Renal pelvis (tissue), 4 donors: ENCODE results near the gene MAP1LC3B2. TPM values are rescaled to one million over a fixed set of nuclear protein-coding genes. Genes with fewer than 3 reads are reported as not detected.

Experiments used
- DNase-seq: peaks from one replicate; pipeline ENCODE4 v3.0.0-alpha.2; 2013
- polyA plus RNA-seq, 3 donors: library from polyadenylated mRNA; unstranded; fragments of 120-200 nt; gene quantifications; one replicate each; pipeline ENCODE4 v1.2.1, GENCODE V29; 2013; ENCODE audit not compliant: insufficient read length in 3 of 3

Gene MAP1LC3B2
- polyA plus RNA-seq, 3 donors = 8.1 to 11.8 (median 11.5) TPM

DNA sequence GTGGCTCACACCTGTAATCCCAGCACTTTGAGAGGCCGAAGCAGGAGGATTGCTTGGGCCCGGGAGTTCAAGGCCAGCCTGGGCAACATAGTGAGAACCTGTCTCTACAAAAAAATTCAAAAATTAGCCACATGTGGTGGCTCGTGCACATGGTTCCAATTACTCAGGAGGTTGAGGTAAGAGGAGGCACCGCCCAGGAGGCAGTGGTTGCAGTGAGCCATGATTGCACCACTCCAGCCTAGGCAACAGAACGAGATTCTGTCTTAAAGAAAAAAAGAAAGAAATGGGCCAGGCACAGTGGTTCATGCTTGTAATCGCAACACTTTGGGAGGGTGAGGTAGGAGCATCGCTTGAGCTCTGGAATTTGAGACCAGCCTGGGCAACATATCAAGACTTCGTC lies 33.5 kb downstream of the MAP1LC3B2 start:
- DNase-seq = no peak

DNA sequence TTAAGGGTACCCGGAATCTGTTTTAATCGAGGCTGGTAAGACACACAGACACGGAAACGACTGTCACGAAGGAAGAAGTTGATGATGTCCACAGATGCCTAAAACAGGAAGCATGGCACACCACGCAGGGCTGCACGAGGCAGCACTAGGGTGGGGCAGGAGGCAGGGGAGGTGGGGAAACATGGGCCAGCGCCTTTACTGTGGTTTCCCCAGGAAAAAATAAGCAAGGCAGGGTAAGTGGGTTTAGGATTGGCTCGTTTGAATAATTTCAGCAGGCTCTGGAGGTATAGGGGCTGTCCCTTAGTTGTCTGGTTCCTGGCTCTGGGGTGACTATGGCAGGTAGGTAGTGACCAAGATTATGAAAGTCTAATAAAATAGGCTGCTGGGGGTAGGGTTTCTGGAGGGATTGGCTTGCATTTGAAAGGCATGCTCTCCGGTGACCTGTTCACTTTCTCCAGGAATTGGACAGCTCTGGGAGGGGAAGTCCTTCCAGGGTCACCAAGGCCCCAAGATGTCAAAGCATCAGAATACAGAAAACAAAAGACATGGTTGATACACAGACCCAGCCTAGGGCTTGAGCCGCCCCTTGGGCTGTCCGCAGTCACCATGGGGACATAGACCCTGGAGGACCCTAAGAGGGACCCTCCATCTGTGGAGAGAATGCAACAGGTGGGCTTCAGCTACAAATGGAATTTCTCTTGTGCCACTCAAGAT lies 35.3 kb downstream of the MAP1LC3B2 start:
- no peak for DNase-seq

DNA sequence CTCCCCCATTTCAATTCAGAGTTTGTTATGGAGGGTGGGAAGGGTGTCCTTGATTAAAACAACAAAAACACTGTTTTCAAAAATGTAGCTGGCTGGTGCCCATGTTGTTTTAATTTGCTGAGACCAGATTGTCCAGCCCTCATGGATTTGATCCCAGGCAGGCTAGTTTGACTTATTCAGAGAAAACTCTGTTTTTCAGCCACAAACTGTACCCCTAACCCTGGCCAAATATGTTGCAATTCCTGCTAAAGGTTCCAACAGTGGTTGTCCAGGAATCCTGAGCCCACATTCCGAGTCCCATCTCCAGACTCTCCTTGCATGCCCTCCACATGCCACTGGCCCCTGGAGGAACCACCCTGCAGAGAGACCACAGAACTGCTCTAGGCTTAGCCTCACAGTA lies 36.0 kb downstream of the MAP1LC3B2 start:
- no peak for DNase-seq

DNA sequence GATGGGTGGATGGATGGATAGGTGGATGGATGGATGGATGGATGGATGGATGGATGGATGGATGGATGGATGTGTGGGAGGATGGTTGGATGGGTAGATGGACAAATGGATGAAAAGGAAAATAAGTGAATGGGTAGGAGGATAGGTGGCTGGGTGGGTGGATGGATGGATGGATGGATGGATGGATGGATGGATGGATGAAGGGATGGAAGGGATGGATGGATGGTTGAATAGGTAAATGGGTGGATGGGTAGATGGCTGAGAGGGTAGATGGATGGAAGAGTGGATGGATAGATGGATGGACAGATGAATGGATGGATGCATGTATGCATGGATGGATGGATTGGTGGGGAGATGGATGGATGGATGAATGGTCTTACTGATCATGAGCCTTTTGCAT lies 36.5 kb downstream of the MAP1LC3B2 start:
- no peak for DNase-seq

DNA sequence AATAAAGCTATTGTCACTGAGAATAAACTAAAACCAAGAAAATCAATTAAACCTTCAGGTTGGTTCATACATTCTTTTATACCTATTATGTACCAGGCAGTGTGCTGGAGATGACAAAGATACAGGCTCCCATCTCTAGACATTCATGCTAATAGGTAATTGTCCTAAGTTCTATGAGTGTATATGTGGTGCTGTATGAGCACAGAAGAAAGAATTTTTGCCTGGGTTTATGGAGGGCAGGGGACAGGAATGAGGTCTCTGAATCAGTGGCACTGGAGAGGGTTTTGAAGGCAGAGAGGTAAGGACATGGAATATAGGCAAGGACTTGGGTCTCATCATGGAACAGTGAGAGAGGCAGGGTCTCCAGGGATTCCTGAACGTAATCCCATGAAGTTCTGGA lies 38.7 kb downstream of the MAP1LC3B2 start:
- DNase-seq = no peak

DNA sequence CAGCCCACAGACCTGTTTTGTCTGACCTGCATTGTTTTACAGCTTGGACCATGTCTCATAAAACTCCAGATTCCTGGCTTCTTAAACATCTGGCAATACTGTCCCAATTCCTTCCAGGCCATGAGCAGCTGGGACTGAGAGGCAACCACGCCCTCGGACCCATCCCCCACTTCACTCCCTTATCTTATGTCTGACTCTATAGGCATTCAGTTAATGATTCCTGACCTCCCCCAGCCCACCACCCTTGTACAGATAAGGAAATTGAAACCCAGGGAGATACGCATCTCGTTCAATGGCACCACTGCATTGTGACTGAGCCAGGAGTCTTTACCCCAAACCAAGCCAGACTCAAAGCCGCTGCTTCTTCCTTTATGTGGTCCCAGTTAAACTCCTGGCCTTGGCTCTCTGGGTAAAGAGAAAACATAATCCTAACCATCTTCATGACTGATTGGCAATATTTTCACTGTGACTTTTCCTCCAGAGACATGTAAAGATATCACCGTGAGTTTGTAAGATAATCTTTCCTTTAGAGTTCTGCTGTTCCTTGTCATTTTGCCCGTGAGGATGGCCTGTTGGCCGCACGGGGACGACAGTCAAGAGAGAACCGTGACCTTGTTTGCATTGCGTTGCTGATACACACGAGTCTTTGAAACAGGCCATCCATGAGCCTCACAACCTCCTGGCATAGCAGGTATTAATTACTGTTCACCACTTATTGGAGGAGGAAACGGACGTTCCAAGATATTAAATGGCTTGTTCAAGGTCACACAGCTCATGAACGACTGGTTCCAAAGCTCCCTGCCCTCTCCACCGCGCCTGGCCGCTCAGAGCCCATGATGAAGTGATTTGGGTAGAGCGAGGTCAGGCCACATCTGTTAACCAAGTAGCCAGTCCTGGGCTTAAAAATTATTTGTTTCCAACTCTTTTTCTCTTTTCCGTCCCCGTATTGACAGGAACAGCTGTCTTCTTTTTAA lies 39.4 kb downstream of the MAP1LC3B2 start:
- no peak for DNase-seq

DNA sequence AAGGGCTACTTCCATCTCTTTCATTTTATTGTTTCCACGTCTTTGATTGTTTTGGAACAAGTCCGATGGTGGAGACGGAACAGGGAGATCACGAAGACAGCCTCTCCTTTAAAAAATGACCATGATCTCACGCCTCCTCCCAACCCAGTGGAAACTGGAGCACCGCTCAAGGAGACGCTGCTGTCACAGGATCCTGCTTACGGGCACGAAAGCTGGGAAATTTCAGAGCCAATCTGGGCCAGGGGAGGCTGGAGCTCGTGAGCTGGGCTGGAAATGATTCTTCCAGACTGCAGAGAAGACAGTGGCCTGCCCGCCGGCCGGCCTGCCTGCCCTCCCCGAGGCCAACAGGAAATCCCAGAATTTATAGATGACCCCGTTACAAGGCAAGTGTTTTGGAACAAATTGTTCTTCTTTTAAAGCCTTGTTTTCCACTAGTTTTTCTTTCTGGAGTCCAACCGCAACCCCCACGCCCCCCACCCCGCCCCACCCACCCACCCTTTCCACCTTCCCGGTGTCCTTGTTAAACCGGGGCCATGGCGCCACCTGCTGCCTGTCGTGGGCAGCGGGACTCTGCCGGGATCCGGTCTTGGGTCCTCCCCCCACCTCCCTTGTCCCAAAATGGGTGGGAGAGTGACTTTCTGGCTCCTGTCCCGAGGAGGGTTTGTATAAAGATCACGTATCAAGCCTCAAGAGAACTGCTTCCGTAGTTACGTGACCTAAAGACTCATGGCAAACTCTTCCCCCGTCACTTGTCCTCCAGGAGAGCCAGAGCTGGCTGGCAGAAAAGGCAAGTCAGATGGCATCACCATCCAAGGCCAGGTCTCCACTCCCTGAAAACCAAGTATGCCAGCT lies 40.3 kb downstream of the MAP1LC3B2 start:
- peak; percentile 71 for DNase-seq

DNA sequence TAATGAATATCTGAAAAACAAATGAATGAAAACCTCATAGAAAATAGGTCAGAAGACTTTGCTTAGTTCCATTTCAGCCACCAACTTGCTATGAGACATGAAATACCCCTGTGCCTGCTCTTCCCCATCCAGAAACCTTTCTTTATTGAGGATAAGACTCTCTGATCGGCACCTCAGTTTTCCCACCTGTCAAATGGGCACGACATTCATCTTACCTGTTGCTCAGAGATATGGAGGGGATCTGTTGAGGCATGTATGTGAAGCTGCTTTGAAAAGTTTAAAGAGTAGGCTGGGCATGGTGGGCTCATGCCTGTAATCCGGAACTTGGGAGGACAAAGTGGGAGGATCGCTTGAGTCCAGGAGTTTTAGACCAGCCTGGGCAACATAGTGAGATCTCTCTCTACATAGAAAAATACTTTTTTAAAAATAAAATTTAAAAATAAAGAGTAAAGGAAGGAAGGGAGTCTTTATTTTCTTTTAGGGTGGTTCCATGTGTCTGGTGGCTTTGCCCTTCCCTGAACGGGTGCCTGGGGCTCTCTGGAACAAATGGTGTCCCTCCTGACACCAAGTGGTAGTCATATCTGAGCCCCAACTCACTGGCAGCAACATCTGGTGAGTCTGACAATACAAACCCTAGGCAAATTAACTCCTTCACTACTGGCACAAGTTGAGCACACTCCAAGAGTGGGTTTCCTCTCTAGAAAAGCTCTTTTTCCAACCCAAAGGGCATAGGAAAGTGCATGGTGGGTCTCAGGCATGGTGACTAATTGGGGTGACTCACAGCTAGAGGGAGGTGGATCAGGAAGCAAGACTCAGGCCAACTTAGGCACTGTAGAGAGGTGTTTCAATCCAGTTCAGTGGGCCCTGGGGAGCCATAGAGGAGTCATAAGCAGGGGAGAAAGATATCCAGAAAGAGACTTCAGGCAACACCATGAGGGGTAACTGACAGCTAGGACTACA lies 42.1 kb downstream of the MAP1LC3B2 start:
- DNase-seq = no peak

DNA sequence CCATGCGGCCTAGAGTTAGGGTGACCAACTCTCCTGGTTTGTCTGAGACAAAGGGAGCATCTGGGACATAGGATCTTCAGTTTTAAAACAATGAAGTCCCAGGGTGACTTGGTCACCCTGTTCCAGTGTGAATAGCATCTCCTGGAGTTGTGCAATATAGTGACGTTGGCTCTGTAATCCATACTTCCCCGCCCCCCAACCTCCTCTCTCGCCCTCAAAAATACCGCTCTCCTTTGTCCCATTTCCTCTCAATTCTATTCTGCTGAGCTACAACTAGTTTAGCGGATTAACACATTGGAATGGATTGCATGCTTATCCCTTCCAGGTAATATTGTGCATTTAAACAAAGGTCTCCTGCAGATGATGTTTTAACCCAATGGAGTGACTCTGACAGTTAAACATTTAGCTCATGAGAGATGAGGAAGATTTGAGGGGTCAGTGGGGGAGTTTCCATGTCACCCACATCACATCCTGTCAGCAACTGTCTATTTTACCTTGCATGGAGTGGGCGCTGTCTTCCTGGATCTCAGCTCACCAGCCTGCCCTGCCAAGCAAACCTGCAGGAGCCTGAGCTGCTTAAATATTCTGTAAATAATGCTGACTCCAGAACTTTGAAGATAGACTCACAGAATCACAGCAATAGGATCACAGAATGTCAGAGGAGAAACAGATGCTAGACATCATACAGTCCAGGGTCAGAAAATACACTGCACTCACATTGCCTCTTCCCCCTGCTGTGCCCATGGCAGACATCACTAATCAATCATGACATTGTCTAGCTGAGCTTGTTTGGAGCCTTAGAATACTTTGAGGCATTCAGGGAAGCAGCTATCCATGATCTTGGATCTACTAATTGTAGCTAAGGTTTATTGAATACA lies 43.0 kb downstream of the MAP1LC3B2 start:
- DNase-seq = no peak

DNA sequence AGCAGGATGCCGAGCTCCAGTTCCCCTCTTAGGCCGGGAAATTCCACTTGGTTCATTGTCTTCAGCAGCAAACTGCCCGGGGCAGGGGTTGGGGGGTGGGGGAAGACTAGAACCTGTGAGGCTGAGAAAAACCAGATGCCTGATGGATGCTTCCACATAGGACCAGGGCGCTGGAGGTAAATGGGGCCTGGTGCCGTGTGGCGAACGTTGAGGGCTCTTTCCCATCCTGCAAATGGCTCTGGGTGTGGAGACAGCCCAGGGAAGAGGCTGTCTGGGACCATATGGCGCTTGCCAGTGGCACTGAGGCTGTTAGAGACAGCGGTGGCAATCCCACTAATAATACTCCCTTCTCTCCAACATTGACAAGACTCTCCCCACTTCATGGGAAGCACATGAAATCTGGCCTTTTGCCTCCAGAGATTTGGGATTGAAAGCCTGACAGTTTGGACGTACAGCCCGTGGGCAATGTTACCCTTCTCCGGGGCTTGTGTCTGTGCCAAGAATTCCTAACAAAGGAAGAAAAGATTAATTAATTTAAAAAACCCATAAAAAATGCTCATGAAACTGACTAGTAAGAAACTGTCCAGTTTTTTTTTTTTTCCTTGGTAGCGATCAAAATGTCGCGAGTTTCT lies 44.5 kb downstream of the MAP1LC3B2 start:
- no peak for DNase-seq

DNA sequence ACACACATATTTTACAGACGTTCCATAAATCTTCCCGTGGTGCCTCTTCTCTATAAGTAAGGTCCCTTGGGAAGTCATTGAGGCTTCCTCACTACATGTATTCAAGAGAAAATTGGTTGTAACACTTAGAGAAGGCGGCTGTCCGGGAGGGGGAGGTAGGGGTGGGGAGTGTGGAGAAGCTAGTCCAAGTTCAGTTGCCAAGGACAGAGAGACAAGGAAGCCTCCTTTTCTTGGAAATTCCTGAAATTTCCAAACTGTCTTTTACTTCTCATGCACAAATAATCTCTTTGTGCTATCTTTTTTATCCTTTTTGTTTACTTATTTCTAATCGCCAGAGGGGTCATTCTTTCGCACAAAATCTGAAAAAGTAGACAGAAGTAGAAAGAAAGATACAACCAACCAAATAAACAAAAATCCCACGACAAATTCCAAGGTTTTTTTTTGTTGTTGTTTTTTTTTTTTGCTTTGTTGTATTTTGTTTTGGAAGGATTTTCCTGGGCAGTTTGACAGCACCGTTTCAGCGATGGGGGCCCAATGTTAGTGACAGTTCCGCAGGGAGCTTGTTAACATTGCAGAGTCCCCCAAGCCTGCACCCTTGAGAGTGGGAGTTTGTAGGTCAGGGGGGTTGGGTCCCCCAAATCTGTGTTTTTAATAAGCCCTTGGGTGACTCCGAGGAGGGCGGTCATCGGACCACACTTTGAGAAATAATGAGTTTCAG lies 45.2 kb downstream of the MAP1LC3B2 start:
- no peak for DNase-seq

DNA sequence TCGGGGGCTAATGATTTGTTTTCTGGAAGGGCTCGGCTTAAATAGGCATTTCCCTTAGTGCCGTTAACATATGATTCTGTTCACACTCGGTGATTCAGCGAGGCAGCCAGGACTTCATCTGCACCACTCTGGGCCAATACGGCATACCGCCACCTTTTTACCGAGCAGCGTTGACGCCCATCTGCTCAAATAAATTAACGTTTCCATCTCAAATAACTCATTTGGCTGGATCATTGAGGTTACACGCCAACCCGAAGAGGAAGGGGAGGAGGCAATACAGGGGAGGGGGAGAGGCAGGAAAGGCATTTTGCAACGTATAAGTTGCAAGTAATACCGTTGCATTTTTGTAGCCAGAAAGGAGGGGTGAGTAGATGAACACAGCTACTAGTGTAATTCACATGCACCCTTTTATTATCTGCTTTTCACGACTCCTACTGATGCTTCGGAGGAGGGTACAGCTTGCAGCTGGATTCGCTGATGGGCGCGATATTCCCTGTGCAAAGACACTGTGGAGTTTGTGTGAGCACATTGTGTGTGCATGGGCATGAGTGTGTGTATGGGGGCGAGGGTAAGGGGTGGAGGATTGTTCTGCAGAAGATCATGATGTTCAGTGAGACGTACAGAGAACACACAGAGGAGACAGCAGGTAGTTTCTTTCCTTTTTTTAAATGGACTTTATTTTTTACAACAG lies 45.9 kb downstream of the MAP1LC3B2 start:
- no peak for DNase-seq

DNA sequence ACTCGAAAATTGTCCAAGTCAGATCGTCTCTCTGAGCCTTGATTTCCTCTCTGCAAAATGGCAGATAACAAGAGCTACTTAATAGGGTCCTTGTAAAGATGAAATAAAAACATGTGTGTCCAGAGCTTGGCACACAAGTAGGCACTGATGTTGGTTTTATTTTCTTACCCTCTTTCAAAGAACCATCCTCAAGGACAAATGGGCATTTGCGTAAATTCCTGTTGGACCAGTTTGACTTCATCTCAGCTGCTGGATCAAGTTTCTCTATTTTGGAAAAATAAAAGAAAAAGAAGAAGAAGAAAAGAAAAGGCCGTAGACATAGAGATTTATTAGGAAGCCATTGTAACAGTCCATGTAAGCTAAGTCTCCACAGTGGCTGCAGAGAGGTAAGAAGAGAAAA lies 47.2 kb downstream of the MAP1LC3B2 start:
- DNase-seq = no peak

DNA sequence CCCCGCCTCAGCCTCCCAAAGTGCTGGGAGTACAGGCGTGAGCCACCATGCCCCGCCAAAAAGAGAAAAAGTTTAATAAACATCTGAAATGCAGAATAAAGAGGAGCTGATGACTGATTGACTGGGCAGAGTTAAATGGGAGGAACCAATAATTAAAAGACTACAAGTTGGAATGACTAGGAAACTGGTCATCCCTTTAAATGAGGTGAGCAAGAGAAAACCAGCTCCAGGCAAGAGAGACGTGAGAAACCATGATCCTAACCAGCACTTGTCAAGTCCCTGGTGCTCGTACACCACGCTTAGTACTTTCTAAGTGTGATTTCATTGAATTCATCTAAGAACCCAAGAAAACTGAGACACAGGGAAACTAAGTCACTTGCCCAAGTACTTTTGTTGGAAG lies 47.9 kb downstream of the MAP1LC3B2 start:
- DNase-seq = no peak

DNA sequence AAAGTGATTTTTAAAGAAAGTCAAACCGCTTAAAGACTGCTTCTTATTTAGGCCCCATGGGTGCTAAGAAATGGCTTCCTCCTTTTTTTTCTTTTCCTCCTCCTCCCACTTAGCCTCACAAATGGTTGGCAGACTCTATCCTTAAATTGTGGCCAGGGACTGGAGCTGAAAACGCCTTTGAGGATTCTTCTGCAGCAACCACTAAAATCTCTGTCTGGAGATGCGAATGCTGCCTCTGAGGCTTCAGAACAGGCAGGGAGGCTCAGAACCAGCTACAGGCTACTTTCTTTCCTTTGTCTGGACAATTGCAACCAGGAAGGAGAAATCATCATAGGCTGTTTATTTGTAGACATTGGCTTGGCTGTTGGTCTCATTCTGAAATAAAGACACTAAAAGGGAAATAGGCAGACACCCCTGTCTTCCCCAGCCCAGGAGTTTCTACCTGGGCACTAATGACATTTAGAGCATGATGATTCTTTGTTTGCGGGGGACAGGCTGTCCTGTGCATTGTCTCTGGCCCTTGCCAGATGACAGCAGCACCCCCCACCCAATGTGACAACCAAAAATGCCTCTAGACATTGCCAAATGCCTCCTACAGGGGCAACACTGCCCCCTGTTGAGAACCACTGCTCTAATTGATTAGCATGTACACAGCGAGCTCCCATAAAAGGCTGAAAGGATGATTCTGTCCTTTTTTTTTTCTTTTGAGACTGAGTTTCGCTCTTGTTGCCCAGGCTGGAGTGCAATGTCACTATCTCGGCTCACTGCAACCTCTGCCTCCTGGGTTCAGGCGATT lies 50.3 kb downstream of the MAP1LC3B2 start:
- no peak for DNase-seq

DNA sequence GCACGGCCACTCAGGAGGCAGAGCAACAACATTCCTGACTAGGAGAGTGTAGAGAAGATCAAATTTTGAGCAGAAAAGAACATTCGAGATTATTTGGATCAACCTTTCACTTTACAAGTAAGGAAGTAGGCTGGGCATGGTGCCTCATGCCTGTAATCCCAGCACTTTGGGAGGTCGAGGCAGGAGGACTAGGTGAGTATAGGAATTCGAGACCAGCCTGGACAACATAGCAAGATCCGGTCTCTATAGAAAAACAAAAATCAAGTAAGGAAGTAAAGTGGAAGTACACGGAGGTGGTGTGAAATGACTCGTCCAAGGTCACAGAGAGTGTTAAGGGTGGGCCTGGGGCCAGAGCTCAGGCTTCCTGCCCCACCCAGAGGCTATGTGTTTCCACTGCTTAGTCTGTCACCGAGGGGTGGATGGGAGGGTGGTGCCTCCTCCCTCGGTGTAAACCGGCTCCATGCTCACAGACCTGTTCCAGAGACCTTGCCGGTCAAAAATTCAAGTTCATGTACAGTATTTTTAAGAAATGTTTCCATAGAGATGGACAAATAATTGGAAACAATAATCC lies 51.9 kb downstream of the MAP1LC3B2 start:
- no peak for DNase-seq

DNA sequence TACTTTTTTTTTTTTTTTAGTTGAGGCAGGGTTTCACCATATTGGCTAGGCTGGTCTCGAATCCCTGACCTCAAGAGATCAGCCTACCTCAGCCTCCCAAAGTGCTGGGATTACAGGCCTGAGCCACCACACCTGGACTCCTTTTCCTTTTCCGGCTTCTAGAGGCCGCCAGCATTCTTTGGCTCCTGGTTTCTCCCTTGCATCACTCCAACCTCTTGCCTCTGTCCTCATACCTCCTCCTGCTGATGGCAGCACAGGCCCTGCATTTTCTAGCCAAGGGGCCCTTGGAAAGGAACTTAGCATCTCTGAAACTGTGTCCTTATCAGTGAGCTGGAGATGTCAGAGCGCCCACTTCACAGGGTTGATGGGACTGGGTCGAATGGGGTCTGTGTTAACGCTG lies 53.3 kb downstream of the MAP1LC3B2 start:
- DNase-seq = no peak
